AG10803 (cell line): ENCODE data around the gene KCTD7.
"Not testable (repeated sequence)": the region's sequence is repeated elsewhere in the genome, so short reads cannot be mapped to it uniquely, and the experiment has no call there.

Source experiments
- DNase-seq: peaks from one replicate; pipeline ENCODE4 v3.0.0; 2010; ENCODE audit warnings: low read depth
- H3K4me3 ChIP-seq: 2 replicates; pipeline ENCODE4 v1.5.1; 2011; ENCODE audit warnings: mild to moderate bottlenecking, low read length, control low read depth
- CTCF ChIP-seq: conservative IDR thresholded peaks from 2 replicates; pipeline ENCODE4 v1.5.1; 2011; ENCODE audit warnings: mild to moderate bottlenecking, low read length, control low read depth, inconsistent platforms

Gene KCTD7

DNA sequence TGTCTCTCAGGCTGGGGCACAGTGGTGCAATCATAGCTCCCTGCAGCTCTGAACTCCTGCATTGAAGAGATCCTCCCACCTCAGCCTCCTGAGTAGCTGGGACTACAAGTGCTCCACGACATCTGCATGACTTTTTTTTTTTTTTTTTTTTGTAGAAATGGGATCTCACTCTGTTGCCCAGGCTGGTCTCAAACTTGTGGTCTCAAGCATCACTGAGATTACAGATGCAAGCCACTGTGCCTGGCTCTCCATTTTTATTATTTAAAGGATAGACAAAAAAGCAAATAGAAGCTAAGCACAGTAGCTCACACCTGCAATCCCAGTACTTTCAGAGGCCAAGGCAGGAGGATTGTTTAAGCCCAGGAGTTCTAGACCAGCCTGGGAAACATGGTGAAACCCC is 13.0 kb upstream of the KCTD7 start:
- TF ChIP-seq CTCF = no peak
- H3K4me3 ChIP-seq = no peak overlapping the region
- no peak for DNase-seq

GRCh38 chr7:66617295-66617694 is 11.4 kb upstream of the KCTD7 start:
- no peak for TF ChIP-seq CTCF
- DNase-seq = no peak
- no peak overlapping the region for H3K4me3 ChIP-seq

DNA sequence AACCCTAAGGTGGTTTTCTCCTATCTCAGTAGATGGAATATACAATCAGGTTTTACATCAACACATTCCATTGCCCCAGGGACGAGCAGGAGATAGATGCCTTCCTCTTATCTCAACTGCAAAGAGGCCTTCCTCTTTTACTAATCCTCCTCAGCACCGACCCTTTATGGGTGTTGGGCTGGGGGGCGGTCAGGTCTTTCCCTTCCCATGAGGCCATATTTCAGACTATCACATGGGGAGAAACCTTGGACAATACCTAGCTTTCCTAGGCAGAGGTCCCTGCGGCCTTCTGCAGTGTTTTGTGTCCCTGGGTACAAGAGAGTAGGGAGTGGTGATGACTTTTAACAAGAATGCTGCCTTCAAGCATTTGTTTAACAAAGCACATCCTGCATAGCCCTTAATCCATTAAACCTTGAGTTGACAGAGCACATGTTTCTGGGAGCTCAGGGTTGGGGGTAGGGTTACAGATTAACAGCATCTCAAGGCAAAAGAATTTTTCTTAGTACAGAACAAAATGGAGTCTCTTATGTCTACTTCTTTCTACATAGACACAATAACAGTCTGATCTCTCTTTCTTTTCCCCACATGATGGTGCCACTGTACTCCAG is 9.2 kb upstream of the KCTD7 start:
- H3K4me3 ChIP-seq, DNase-seq: not testable (repeated sequence)

DNA sequence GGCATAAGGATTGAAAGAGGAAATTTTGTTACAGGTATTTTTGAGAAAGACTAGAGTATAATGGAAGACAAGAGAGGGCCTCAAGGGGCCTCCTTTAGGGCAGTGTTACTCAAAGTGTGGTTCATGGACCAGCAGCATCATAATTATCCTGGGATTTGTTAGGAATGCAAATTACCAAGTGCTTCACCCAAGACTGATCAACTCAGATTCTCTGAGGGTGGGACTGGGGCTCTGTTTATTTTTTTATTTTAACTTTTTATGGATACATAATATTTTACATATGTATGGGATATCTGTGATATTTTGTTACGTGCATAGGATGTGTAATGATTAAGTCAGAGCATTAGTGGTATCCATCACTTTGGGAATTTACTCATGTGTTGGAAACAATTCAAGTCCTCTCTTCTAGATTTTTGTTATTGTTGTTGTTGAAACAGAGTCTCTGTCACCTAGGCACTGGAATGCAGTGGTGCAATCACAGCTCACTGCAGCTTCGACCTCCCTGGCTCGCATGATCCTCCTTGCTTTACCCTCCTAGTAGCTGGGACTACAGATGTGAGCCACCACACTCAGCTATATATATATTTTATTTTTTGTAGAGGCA is 2.2 kb upstream of the KCTD7 start:
- peak; percentile 87 for DNase-seq
- TF ChIP-seq CTCF = no peak
- H3K4me3 ChIP-seq = no peak overlapping the region

GRCh38 chr7:66627151-66627681 is 1.5 kb upstream of the KCTD7 start:
- peak overlapping the region; percentile 72 for H3K4me3 ChIP-seq
- no peak for TF ChIP-seq CTCF
- DNase-seq = peak; percentile 55

DNA sequence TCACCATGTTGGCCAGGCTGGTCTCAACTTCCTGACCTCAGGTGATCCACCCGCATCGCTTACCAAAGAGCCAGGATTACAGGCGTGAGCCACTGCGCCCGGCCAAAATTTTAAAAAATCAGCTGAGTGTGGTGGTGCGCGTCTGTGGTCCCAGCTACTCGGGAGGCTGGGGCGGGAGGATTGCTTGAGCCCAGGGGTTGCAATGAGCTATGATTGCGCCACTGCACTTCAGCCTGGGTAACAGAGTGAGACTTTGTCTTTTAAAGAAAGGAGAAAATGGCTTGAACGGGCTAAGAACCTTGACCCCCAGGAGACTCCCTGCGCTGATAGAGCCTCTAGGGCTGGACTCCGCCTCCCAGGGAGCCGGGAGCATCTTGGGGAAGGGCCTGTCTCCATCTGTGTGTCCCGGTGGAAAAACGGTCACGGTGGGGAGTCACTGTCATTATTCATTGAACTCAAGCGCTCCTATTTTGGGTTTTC is 760 bp upstream of the KCTD7 start:
- no peak for DNase-seq
- no peak for TF ChIP-seq CTCF
- H3K4me3 ChIP-seq = peak overlapping the region; percentile 72

GRCh38 chr7:66629222-66630062 is 761 bp downstream of the KCTD7 start:
- H3K4me3 ChIP-seq = peak overlapping the region; percentile 78
- no peak for DNase-seq
- no peak for TF ChIP-seq CTCF
